SK-N-MC (cell line): Measurements from ENCODE around the gene GPR132.

Experiments used
- EZH2 ChIP-seq: fragments of 200-600 bp; sonication (generic); IDR thresholded peaks from one replicate; pipeline ENCODE4 v1.6.1; 2017; ENCODE audit warnings: antibody characterized with exemption
- FOXP2 ChIP-seq: optimal IDR thresholded peaks from 2 replicates; pipeline ENCODE3; 2011; ENCODE audit warnings: mild to moderate bottlenecking, moderate library complexity; ENCODE audit not compliant: insufficient read depth; ENCODE audit errors: extremely low read length, control extremely low read depth
- POLR2AphosphoS5 ChIP-seq: IDR thresholded peaks from 2 replicates; pipeline ENCODE4 v1.6.1; 2012; ENCODE audit warnings: mild to moderate bottlenecking, low read depth, low read length, borderline replicate concordance

DNA sequence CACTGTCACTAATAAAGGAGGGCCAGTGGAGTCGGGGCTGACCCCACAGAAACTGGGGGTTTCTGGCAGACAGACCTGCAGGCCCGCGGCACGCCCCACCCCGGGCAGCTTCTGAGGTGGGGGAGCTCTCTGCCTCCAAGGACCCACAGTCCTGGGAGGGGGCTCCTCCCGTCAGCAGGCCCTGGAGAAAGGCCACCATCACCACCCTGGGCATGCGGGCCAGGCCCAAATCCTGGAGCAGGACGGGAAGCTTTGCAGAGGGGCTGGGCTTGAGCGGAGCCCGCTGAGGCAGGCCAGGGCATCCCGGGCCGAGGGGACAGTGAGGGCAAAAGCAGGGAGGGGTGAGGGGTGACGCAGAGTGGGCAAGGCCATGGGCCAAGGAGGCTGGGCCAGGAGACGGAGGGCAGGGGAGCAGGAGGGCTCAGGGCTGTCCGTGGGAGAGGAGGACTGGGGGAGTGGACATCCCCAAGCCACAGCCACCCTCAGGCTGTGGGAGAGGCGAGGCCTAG lies 11.1 kb upstream of the GPR132 start:
- TF ChIP-seq POLR2AphosphoS5 (no peak), FOXP2 (no peak), EZH2 (no peak)
